Measurements from ENCODE around the gene TNNI3K.

GRCh38 chr1:74367175-74367813, 132.1 kb downstream of the TNNI3K start:
- TF ChIP-seq EP300 (IDR thresholded peaks at IDR 0.05), result no peak
- TF ChIP-seq CTCF (IDR thresholded peaks at IDR 0.05), result no peak
- TF ChIP-seq POLR2A (IDR thresholded peaks at IDR 0.05), result no peak
- TF ChIP-seq POLR2AphosphoS5 (IDR thresholded peaks at IDR 0.05), result no peak
